HepG2 (cell line): Measurements from ENCODE around the gene INHBB.

Source experiments
- EED ChIP-seq: sonication (generic); formaldehyde crosslinking; IDR thresholded peaks from 2 replicates; pipeline ENCODE4 v1.5.0; 2020; ENCODE audit warnings: mild to moderate bottlenecking, missing genetic modification reagents
- NBN ChIP-seq: fragments of 450-650 bp; conservative IDR thresholded peaks from 2 replicates; pipeline ENCODE4 v1.6.1; 2017
- ZFY ChIP-seq: sonication (generic); formaldehyde crosslinking; IDR thresholded peaks from 2 replicates; pipeline ENCODE4 v1.4.0; 2020; ENCODE audit warnings: missing genetic modification reagents
- ZNF235 ChIP-seq: sonication (generic); formaldehyde crosslinking; IDR thresholded peaks from 2 replicates; pipeline ENCODE4 v1.8.1; 2023; ENCODE audit warnings: mild to moderate bottlenecking, missing genetic modification reagents, borderline replicate concordance

DNA sequence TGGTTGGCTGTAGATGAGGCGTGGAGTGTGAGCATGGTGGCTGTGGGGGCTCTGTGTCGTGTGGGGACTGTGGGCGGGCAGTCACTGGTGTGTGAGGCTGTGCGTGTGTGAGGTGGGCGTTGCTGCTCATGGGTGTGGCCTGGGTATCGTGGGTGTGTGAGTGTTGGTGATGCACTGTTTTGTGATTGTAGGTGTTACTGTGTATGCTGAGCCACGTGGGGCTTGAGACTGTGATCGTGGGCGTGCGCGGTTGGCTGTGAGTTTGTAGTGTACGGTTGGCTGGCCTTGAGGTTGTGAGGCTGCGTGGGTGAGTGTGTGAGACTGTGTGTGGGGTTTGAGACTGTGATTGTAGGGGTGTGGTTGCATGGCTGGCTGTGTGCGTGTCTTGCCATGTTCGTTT, 8.5 kb downstream of the INHBB start:
- TF ChIP-seq ZFY (CRISPR knock-in tag) (no peak), NBN (no peak), ZNF235 (no peak), EED (CRISPR knock-in tag) (no peak)
